Activated T-helper 2 cell treated with anti-CD3 and anti-CD28 coated beads, Interferon-gamma antibody, Interleukin-2, Interleukin-4, amounts not matched to agents 10 μg/mL and 5 μg/mL and 100 μg/mL, durations not matched to agents 14 hours and 24 hours and 36 hours (primary cell): Measurements from ENCODE around the gene GPR39. TPM values are rescaled to one million over a fixed set of nuclear protein-coding genes. Genes with fewer than 3 reads are reported as not detected.

Source experiments
- DNase-seq: peaks from one replicate; pipeline ENCODE4 v3.0.0; 2021; ENCODE audit warnings: low spot score
- H3K27ac Mint-ChIP-seq: one replicate; pipeline ENCODE4 v1.8.0; 2021; ENCODE audit warnings: mixed read lengths
- H3K27me3 Mint-ChIP-seq: one replicate; pipeline ENCODE4 v1.8.0; 2021; ENCODE audit warnings: low read depth, mixed read lengths
- H3K36me3 Mint-ChIP-seq: one replicate; pipeline ENCODE4 v1.8.0; 2021; ENCODE audit warnings: low read depth, mixed read lengths
- H3K4me1 Mint-ChIP-seq: one replicate; pipeline ENCODE4 v1.8.0; 2021; ENCODE audit warnings: low read depth, mixed read lengths
- H3K4me3 Mint-ChIP-seq: one replicate; pipeline ENCODE4 v1.8.0; 2021; ENCODE audit warnings: low read depth, mild to moderate bottlenecking, moderate library complexity, mixed read lengths
- H3K9me3 Mint-ChIP-seq: one replicate; pipeline ENCODE4 v1.8.0; 2021; ENCODE audit warnings: mixed read lengths
- intact Hi-C: fragments of 100-400 bp; cut with micrococcal nuclease; formaldehyde crosslinking; loops from one replicate; pipeline ENCODE4 v1.15.1; 2023
- total RNA-seq: library from RNA; stranded (reverse); gene quantifications from 2 replicates; pipeline ENCODE4 v1.2.3, GENCODE V29; 2022

GPR39 gene
- total RNA-seq, 1 donor from 2014 or later = not detected

DNA sequence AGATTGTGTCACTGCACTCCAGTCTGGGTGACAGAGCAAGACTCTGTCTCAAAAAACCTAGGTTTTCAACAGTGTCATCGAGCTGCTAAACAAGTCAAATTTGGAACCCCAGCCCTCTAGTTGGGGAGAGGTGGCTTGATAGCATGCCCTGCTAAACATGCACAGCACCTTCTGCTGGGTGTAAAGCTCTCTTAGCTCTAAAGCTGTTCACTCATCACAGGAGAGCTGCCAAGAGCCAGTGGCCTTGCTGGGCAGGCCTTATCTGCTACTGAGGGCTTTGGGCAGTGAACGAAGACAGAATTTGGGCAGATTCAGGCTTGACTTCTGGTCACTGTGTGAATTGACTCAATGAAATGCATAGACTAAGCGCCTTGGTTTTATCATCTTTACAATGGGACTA is 152.1 kb downstream of the GPR39 start:
- no peak for DNase-seq
- no peaks in the 10 kb centered on the region for H3K27me3 Mint-ChIP-seq
- H3K4me1 Mint-ChIP-seq = no peaks in the 10 kb centered on the region
- H3K36me3 Mint-ChIP-seq = no peaks in the 10 kb centered on the region
- peaks cover 9% of the 10 kb centered on the region for H3K9me3 Mint-ChIP-seq
- intact Hi-C loops = no loop called here
- H3K27ac Mint-ChIP-seq = no peak overlapping the region
- no peak overlapping the region for H3K4me3 Mint-ChIP-seq

DNA sequence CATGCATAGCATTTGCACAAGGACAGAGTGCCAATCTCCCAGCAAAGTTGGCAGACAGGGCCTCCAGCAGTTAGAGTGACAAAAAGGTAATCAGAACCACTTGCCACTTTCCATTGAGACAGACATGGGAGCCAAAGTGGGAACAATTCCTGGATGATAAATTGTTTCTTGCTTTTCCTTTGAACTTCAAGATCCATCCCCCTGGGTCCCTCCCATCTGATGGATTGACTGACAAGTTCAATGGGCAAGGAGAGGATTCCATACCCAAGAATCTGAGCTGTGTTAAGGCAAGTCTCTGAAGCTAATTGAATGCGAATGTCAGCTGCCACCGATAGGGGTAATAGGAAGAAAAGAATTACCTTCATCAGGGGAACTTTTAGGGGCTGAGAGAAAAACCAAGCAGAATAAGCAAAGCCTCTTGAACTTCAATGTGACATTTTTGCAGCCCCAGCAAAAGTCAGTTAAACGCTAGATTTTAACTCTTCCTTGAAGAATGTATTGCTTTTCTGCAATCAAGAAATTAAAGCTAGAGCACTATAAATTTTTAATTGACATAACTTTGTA is 156.9 kb downstream of the GPR39 start:
- no peak overlapping the region for H3K4me3 Mint-ChIP-seq
- intact Hi-C loops = no loop called here

DNA sequence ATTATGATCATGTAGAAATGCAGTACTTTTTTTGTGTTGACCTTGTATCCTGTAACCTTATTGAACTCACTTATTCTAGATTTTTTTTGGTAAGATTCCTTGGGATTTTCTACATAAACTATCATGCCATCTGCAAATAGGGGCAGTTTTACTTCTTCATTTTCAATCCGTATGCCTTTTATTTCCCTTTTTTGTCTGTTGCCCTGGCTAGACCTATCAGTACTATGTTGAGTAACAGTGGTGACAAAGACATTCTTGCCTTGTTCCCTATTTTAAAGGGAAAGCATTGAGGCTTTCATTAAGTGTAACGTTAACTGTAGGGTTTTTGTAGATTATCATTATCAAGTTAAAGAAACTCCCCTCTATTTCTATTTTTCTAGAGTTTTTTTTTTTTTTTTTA is 161.1 kb downstream of the GPR39 start:
- no peaks in the 10 kb centered on the region for H3K36me3 Mint-ChIP-seq
- H3K27ac Mint-ChIP-seq = no peak overlapping the region
- H3K4me1 Mint-ChIP-seq = no peaks in the 10 kb centered on the region
- DNase-seq = no peak
- no peaks in the 10 kb centered on the region for H3K9me3 Mint-ChIP-seq
- intact Hi-C loops = no loop called here
- no peaks in the 10 kb centered on the region for H3K27me3 Mint-ChIP-seq
- no peak overlapping the region for H3K4me3 Mint-ChIP-seq

More for the DNA sequence above, 156.9 kb downstream of the GPR39 start:
- H3K36me3 Mint-ChIP-seq = no peaks in the 10 kb centered on the region
- no peaks in the 10 kb centered on the region for H3K9me3 Mint-ChIP-seq
- no peaks in the 10 kb centered on the region for H3K27me3 Mint-ChIP-seq
- no peaks in the 10 kb centered on the region for H3K4me1 Mint-ChIP-seq
- DNase-seq = no peak
- H3K27ac Mint-ChIP-seq = no peak overlapping the region

DNA sequence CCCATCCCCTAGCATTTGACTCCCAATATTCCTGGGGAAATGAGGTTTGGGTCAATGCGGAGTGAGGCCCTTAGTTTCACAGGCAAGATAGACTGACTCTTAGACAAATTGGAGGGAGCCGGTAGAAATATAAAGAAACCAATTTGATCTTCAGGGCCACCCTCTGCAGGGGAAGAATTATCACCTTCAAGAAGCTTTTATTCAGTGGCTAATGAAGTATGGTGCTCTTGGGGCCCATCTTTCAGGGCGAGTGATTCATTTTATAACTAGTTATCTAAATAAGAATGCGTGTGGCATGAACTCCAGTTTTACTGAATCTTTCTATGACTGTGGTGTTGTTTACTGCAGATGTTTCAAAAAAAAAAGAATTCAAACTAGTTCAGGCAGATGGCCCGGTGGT is 165.0 kb downstream of the GPR39 start:
- Mint-ChIP-seq H3K36me3 (no peaks in the 10 kb centered on the region), H3K27me3 (no peaks in the 10 kb centered on the region), H3K4me3 (no peak overlapping the region), H3K4me1 (no peaks in the 10 kb centered on the region), H3K27ac (no peak overlapping the region), H3K9me3 (no peaks in the 10 kb centered on the region)
- intact Hi-C loops = no loop called here
- DNase-seq = no peak

DNA sequence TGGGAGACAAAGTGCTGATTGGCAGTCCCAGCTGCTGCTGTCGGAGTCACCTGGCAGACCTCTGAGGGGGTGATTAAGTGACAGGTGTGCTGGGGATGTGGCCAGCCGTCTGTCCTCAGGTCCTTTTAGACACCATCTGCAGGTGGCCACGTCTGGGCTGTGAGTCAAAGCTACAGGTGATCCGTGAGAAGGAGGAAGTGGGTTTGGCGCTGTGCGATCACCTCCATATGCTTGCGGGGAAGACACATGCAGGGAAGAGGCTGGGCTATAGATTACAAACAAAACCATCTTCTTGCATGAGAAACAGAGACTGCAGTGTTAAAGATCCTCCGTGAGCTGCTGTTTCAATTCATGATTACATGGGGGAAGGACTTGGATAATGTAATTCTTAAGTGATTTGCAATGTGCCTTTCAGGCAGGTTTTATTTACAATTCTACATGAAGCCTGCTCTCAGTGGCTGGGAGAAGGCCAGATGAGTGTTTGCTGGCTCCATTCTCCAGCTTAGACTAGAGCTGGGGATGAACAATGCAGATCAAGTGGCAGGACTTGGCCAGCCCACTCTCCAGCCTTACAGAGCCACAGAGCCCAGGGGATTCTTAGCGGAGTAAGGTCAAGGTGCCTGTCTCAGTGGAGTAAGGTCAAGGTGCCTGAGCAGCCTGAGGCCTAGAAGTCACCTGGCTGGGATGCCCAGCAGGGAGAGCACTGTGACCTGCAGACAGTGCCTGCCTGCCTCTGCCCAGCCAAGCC is 165.6 kb downstream of the GPR39 start:
- Mint-ChIP-seq H3K36me3 (no peaks in the 10 kb centered on the region), H3K27ac (no peak overlapping the region), H3K27me3 (no peaks in the 10 kb centered on the region), H3K4me3 (no peak overlapping the region), H3K9me3 (no peaks in the 10 kb centered on the region), H3K4me1 (no peaks in the 10 kb centered on the region)
- DNase-seq = no peak
- intact Hi-C loops = no loop called here

DNA sequence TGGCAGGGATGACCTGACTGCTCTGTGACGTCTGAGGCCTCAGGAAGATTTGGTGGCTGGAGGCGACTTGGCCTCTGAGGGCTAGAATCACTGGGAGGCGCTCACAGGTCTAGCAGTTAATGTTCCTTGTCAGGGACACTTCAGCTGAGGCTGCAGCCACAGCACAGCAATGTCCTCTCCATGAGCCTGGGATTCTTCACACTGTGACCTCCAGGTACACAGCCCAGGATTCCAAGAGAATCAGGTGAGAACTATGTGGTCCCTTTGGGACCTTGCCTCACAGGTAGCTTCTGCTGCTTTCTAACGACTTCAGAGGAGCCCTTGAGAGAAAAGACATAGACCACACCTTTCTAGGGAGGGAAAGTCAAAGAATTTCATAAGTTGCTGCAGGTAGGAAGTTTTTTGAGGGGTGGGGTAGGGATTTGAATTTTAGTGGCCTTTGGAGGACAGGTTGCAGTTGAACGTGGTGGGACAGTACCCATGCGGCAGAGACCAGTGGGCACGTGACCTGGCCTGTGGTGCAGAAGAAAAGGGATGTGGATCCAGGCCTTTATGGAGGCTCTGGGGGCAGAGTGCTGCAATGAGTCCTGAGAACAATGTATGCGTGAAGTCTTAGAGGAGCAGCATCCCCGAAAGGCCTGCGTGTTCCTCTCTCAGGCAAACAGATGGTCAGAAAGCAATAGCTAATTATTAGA is 167.2 kb downstream of the GPR39 start:
- intact Hi-C loops = no loop called here
- Mint-ChIP-seq H3K4me3 (no peak overlapping the region), H3K36me3 (no peaks in the 10 kb centered on the region), H3K27ac (no peak overlapping the region), H3K4me1 (no peaks in the 10 kb centered on the region), H3K9me3 (no peaks in the 10 kb centered on the region), H3K27me3 (no peaks in the 10 kb centered on the region)
- DNase-seq = no peak

DNA sequence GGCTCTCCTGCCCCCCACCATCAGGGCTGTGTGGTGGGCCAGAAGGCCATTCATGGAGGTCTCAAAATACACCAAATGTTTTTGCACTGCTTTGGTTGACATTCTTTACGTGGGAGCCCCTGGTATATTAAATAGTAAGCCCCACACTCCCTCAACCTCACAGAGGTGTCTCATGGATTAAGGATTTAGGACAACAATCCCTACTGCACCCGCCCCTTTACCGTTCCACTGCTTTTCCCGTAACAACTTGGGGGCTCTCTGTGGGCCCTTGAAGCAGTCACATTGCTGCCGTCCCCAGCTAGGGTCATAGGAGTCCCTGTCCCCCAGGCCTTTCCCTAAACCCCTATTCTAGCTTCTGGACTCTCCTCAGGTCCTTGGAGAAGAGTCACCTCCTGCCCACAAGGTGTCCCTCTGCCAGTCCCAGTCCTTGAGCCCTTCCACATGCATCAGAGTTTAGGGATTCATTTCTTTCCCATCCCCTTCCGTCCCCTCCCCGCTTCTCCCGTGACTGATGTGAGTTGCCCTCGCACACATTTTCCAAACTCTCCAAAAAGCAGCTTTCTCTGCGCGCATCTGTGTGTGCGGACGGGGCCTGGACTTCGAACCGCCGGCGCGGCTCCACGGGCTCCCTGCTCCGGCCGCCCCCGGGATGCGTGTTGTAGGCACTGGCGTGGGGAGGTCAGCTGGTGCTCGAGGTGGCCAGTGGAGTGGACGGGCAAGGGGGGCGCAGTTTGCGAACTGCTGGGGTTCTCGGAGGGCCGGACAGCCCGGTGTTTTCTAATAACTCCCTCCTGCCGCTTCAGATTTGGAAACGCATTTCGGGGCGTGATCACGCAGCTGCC is 168.6 kb downstream of the GPR39 start:
- intact Hi-C loops = no loop called here
- H3K9me3 Mint-ChIP-seq = no peaks in the 10 kb centered on the region
- no peaks in the 10 kb centered on the region for H3K36me3 Mint-ChIP-seq
- no peaks in the 10 kb centered on the region for H3K27me3 Mint-ChIP-seq
- H3K4me1 Mint-ChIP-seq = no peaks in the 10 kb centered on the region
- no peak overlapping the region for H3K4me3 Mint-ChIP-seq
- DNase-seq = no peak
- H3K27ac Mint-ChIP-seq = no peak overlapping the region

DNA sequence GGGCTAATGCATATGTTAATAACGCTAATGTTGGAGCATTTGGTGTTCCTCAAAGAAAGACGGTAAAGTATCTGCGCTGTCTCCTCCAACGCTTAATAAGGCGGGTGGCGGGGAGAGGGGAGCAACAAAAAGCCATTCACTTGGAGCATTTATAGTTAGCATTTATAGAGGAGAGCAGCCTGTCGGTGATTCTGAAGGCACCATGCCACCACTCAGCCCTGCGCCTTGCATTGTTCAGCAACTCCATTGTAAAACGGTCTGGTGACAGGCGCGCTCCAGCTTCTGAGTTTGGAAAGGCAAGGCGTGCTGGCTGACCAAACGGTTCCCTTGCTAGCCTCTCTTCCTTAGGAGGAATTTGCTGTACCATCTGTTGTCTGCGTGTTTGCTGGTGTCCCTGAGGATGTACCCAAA is 169.5 kb downstream of the GPR39 start:
- Mint-ChIP-seq H3K9me3 (no peaks in the 10 kb centered on the region), H3K36me3 (no peaks in the 10 kb centered on the region), H3K27ac (no peak overlapping the region), H3K4me3 (no peak overlapping the region), H3K27me3 (no peaks in the 10 kb centered on the region), H3K4me1 (no peaks in the 10 kb centered on the region)
- intact Hi-C loops = no loop called here
- no peak for DNase-seq

DNA sequence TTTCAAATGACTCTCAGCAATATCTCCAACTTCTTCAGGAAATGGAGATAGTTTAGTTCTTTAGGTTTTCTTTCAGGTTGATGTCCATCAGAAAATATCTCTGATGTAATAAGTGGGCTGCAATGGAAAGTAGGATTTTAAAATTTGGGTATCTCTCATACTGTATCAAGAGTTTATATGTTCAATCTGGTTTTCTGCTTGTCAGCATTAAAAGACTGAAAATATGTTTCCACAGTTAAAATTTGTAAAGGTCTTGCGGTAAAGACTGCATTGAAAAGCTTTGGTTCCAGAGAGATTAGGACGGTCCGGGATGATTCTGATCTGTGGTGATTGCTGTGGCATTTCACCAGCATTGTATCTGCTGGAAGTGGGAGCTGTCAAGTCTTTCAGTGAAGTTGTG is 170.2 kb downstream of the GPR39 start:
- H3K9me3 Mint-ChIP-seq = no peaks in the 10 kb centered on the region
- no peak for DNase-seq
- H3K27ac Mint-ChIP-seq = no peak overlapping the region
- no peaks in the 10 kb centered on the region for H3K36me3 Mint-ChIP-seq
- no peaks in the 10 kb centered on the region for H3K4me1 Mint-ChIP-seq
- no peaks in the 10 kb centered on the region for H3K27me3 Mint-ChIP-seq
- H3K4me3 Mint-ChIP-seq = no peak overlapping the region
- intact Hi-C loops = no loop called here

DNA sequence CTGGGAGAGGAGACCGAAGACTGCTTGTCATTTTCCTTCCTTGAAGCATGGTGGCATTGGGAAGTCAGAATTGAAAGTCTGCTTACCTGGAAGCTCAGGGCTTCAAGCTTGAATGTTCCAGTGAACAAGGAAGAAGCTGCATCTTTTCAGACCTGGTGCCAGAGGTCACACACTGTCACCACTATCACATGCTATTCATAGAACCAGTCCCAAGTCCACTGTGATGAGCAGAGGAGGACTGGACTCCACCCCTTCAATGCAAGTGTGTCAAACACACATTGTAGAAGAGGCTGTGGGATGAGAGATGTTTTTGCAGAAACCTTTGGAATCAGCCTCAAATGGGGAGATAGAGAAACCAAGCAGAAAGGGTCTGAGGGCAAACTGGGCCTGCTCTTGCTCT is 172.0 kb downstream of the GPR39 start:
- H3K9me3 Mint-ChIP-seq = no peaks in the 10 kb centered on the region
- DNase-seq = no peak
- H3K27me3 Mint-ChIP-seq = no peaks in the 10 kb centered on the region
- no peaks in the 10 kb centered on the region for H3K4me1 Mint-ChIP-seq
- no peaks in the 10 kb centered on the region for H3K36me3 Mint-ChIP-seq
- H3K27ac Mint-ChIP-seq = no peak overlapping the region
- no peak overlapping the region for H3K4me3 Mint-ChIP-seq
- intact Hi-C loops = no loop called here

DNA sequence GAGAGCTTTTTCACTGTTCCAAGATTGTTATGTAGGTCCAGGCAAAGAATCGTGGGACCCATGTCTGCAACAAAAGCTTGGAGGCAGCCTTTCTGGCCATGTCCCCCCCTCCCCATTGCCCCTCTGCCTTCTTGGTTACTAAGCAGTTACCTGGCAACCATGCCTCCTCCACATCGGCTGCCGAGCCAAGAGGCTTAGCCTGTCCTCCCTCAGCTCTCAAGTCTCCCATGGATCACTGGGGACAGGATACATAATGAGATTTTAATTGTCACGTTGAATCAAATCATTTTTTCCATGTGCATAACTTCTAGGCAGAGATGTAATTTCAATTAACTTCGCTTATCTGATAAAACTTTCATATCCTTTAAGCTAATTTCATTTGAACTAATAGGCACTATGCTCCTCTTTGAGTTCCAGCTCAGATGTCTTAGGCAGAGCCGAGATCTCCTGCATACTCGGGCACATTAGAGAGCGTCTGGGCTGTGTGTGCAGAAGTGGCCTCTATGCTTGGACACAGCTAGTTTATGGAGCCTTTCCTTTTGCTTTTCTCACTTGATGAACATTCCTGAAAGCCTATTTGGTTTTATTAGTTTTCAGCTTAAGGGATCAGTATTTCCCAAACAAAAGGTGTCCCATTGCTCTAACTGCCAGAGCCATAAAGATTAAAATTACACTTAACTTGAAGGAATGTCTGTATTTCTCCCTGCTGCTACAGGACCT is 172.7 kb downstream of the GPR39 start:
- Mint-ChIP-seq H3K27me3 (no peaks in the 10 kb centered on the region), H3K36me3 (no peaks in the 10 kb centered on the region), H3K4me1 (no peaks in the 10 kb centered on the region), H3K27ac (no peak overlapping the region), H3K4me3 (no peak overlapping the region), H3K9me3 (no peaks in the 10 kb centered on the region)
- intact Hi-C loops = no loop called here
- DNase-seq = no peak

DNA sequence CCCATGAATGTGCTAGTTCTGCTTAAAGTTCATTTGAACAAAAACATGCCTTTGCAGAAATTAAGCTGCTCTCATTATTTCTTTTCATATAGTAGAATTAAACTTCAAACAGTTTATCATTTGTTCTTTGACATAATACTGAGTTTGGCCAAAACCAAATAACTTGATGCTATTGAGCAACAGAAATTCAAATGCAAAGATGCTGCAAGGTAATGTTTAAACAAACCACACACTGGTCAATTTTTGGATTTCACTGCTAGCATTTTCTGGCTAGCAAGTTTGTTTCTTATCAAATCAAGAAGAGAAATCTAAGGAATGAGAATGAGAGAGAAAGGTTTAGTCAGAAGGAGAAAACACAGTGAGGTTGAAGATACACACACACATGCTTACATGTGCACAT is 173.4 kb downstream of the GPR39 start:
- intact Hi-C loops = no loop called here
- DNase-seq = no peak
- Mint-ChIP-seq H3K27ac (no peak overlapping the region), H3K27me3 (no peaks in the 10 kb centered on the region), H3K36me3 (no peaks in the 10 kb centered on the region), H3K4me3 (no peak overlapping the region), H3K4me1 (no peaks in the 10 kb centered on the region), H3K9me3 (no peaks in the 10 kb centered on the region)
